Measurements from ENCODE around the gene ZNF804A.
"Not testable (repeated sequence)": the region's sequence is repeated elsewhere in the genome, so short reads cannot be mapped to it uniquely, and the experiment has no call there.

Gene ZNF804A

DNA sequence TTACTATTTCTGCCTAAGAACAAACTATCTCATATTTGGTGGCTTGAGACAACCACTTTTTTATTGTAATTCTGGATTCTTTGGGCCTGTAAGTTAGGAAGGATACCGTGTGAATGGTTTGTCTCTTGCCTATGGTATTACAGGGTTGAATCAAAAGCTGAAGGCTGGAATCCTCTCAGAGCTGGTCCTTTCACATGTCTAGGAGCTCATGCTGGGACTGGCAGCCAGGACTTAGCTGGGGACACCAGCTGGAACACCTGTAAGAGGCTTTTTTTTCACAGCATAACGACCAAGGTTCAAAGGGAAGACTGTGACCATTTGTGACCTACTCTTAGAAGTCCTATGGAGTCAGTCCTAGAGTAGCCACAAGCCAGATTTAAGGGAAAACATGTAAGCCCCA, 226.3 kb downstream of the ZNF804A start:
- no peak for DNase-seq (ENCODE audit: low read depth, low spot score)

GRCh38 chr2:184830531-184830930, 232.2 kb downstream of the ZNF804A start:
- no peak for DNase-seq (ENCODE audit: low read depth, low spot score)

- no peak for DNase-seq (ENCODE audit: low read depth, low spot score)
Observed at GRCh38 chr2:184834699-184835397, 236.5 kb downstream of the ZNF804A start.

DNA sequence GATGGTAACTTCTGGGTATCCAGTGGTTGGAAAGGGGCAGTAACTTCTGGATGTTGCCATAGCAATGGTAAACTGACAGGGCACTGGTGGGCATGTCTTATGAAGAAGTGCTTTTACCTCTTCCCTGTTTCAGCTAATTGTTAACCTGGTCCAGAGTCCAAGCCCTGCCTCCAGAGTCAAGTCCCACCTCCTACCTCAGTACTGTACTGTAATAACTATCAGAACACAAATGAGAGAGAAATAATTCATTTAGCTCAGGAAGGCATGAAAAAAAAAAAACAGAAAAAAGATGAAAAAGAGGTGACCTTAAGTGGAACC, 237.0 kb downstream of the ZNF804A start:
- no peak for DNase-seq (ENCODE audit: low read depth, low spot score)

- DNase-seq (ENCODE audit: low read depth, low spot score), result no peak
Observed at GRCh38 chr2:184847331-184847730, 249.0 kb downstream of the ZNF804A start.

GRCh38 chr2:184849516-184849915, 251.2 kb downstream of the ZNF804A start:
- DNase-seq (ENCODE audit: low read depth, low spot score), result no peak

DNA sequence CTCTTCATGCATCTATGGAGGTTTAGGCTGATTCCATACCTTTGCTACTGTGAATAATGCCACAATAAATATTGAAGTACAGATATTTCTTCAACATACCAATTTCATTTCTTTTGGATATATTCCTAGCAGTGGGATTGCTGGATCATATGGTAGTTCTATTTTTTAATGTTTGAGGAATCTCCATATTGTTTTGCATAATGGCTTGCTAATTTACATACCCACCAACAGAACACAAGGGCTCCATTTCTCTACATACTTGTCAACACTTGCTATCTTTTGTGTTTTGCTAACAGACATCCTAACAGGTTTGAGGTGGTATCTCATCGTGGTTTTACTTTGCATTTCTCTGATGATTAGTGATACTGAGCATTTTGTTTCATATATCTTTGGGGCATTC, 253.2 kb downstream of the ZNF804A start:
- DNase-seq (ENCODE audit: low read depth, low spot score), result no peak

DNA sequence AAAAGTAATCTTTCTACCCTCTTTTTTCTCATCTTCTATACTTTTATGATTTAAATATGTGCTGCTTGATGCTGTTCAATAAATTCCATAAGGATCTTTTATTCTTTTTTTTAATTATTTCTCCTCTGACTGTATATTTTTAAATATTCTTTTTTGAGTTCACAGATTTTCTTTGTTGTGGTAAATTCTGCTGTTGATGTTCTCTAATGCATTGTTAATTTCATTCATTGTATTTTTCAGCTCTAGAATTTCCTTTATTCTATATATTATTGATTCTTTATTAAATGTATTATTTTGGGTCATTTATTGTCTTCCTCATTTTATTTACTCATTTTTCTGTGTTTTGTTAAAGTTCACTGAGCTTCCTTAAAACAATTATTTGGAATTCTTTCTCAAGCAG, 260.9 kb downstream of the ZNF804A start:
- DNase-seq (ENCODE audit: low read depth, low spot score), result no peak

DNA sequence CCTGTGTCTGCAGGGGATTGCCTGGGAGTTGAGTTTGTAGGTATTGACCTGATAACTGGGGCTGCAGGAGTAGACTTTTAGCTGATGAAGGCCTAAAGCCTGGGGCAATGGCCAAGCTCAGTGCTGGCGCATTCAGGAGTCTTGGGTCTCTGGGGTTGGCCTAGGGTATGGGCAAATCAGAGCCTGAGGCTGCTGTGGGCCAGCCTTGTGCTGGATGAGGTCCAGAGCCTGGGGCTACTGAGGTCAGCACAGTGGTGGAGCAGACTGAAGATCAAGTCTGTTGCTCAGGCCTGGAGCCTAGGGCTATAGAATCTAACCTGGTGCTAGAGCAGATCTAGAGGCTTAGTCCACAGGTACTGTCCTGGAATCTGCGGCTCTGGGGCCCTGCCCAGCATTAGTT, 262.4 kb downstream of the ZNF804A start:
- DNase-seq (ENCODE audit: low read depth, low spot score), result no peak

DNA sequence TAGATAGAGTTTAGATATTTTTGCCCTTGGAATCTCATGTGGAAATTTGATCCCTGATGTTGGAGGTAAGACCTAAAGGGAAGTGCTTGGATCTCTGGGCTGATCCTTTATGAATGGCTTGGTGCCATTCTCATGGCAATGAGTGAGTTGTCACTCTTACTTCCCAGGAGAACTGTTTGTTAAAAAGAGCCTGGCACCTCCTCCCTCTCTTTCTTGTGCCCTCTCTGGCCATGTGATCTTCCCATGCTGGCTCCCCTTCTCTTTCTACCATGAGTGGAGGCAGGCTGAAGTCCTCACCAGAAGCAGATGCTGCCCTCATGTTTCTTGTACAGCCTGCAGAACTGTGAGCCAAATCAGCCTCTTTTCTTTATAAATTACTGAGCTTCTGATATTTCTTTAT, 276.9 kb downstream of the ZNF804A start:
- DNase-seq (ENCODE audit: low read depth, low spot score), result no peak

DNA sequence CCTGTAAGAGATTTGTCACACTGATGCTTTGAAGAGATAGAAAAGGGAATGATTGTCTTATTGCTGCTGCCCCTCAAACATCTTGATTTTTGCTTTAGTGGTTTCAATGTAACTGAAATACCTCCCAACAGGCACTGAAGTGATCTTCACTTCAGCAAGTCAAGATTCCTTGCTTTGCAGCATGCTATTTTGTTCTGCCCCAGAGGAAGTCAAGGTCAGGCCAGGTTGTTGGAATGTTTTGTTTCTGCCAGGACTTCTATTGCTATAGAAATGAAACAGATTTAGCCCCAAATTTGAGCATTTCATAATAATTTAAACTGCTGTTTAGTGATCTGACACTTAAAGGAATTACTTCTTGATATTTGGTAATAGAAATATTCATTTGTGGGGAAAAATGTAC, 277.6 kb downstream of the ZNF804A start:
- DNase-seq (ENCODE audit: low read depth, low spot score), result no peak

- no peak for DNase-seq (ENCODE audit: low read depth, low spot score)
Observed at GRCh38 chr2:184877909-184878308, 279.6 kb downstream of the ZNF804A start.

DNA sequence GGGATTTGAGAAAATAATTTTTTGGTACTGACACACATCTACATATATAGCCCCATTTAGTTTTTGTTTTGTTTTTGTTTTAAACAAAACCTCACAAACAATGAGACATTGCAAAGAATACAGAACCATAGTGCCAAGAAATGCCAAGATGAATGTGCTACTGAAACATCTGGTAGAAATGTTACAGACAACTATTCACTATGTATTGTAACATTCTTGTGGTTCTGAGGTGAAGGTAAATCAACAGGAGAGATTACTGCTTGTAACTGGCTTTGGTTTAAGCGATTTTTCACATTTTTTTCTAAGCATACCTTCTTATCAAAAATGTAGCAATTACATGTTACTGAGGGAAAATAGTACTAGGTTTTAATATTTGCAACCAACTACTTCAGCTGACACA, 281.3 kb downstream of the ZNF804A start:
- no peak for DNase-seq (ENCODE audit: low read depth, low spot score)

GRCh38 chr2:184886585-184886984, 288.3 kb downstream of the ZNF804A start:
- DNase-seq (ENCODE audit: low read depth, low spot score), result not testable (repeated sequence)

- no peak for DNase-seq (ENCODE audit: low read depth, low spot score)
Observed at GRCh38 chr2:184890311-184890710, 292.0 kb downstream of the ZNF804A start.

- no peak for DNase-seq (ENCODE audit: low read depth, low spot score)
Observed at GRCh38 chr2:184904991-184905390, 306.7 kb downstream of the ZNF804A start.

GRCh38 chr2:184906160-184906559, 307.8 kb downstream of the ZNF804A start:
- no peak for DNase-seq (ENCODE audit: low read depth, low spot score)

DNA sequence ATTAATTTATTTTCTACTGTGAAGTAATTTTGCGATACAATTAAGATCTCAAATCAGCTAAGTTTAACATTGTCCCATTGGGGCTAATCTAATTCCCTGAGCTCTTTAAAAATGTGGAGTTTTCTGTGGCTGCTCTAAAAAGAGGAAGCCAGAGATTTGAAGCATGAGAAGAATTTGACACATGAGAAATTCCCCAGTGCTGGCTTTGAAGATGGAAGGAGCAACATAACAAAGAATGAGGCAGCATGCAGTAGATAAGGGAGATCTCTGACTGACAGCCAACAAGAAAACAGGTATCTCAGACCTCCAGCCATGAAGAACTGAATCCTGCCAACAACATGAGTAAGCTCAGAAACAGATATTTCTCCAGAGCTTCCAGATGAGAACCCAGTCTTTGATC, 308.4 kb downstream of the ZNF804A start:
- no peak for DNase-seq (ENCODE audit: low read depth, low spot score)

DNA sequence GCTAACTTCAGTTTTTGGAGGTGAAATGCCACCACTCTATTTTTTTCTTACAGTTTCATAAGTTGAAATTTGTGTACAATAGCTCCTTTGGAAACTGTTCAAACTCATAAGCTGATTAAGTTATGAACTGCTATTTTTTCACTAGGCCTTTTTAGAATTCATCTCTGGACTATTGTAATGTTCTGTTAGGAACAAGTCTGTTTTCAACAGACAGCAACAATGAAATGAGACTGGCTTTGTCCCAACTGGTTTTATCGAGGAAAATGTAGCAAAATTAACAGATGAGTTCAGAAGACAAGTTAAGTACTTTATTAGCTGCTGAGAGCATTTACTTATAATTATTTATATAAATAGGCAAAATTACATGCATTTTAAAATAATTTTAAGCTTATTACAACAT, 310.6 kb downstream of the ZNF804A start:
- no peak for DNase-seq (ENCODE audit: low read depth, low spot score)

DNA sequence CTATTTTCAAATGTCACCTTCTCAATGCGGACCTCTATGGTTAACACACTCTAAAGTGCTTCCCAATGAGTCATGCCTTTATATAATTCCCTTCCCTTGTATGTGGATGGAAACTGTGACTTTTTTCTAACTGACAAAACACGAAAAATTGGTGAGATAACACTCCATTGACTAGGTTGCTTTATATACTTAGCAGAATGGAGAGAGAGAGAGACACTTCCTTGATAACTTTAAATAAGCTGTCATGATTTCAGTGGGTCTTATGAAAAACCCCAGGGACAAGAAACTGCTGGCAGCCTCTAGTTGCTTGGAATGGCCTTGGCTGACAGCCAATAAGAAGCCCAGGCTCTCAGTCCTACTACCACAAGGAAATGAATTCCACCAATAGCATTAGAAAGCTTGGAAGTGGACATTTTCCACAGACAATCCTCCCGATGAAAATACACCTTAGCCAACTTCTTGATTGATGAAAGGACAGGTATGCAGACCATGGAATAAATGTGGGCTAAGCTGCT, 322.2 kb downstream of the ZNF804A start:
- no peak for DNase-seq (ENCODE audit: low read depth, low spot score)

- no peak for DNase-seq (ENCODE audit: low read depth, low spot score)
Observed at GRCh38 chr2:184921676-184922075, 323.3 kb downstream of the ZNF804A start.

- no peak for DNase-seq (ENCODE audit: low read depth, low spot score)
Observed at GRCh38 chr2:184923751-184924150, 325.4 kb downstream of the ZNF804A start.

DNA sequence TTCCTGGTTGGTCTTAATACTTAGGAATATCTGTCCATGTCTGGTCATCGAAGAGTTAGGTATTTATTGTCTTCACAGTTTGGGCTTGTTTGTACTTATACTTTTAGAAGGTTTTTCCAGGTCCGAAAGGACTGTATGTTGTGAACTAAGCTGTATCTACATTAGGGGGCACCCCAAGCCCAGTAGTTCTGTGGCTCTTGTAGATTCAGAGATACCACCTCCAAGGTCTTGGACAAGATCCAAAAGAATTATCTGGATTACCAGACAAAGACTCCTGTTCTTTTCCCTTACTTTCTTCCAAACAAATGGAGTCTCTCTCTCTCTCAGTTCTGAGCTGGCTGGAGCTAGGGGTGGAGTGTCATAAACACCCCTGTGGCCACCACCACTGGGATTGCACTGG, 328.7 kb downstream of the ZNF804A start:
- no peak for DNase-seq (ENCODE audit: low read depth, low spot score)

GRCh38 chr2:184936761-184937160, 338.4 kb downstream of the ZNF804A start:
- DNase-seq (ENCODE audit: low read depth, low spot score), result no peak

All from activated naive CD8-positive, alpha-beta T cell treated with anti-CD3 and anti-CD28 coated beads, Interleukin-2, amount 50 U/mL, for 16 hours (primary cell).